ENCODE results near the gene CBLB.
"Not testable (repeated sequence)": the region's sequence is repeated elsewhere in the genome, so short reads cannot be mapped to it uniquely, and the experiment has no call there.

The CBLB gene

GRCh38 chr3:105786241-105786640 lies 82.6 kb downstream of the CBLB start:
- no peak for DNase-seq (ENCODE audit: low spot score)

GRCh38 chr3:105785803-105786202 lies 83.0 kb downstream of the CBLB start:
- DNase-seq (ENCODE audit: low spot score), result no peak

- DNase-seq (ENCODE audit: low spot score), result no peak
Observed at GRCh38 chr3:105783631-105784030, 85.2 kb downstream of the CBLB start.

GRCh38 chr3:105781871-105782270 lies 86.9 kb downstream of the CBLB start:
- DNase-seq (ENCODE audit: low spot score), result no peak

- no peak for DNase-seq (ENCODE audit: low spot score)
Observed at GRCh38 chr3:105780107-105780506, 88.7 kb downstream of the CBLB start.

GRCh38 chr3:105775368-105775767 lies 93.4 kb downstream of the CBLB start:
- no peak for DNase-seq (ENCODE audit: low spot score)

GRCh38 chr3:105774444-105775180 lies 94.2 kb downstream of the CBLB start:
- no peak for DNase-seq (ENCODE audit: low spot score)

- no peak for DNase-seq (ENCODE audit: low spot score)
Observed at GRCh38 chr3:105773291-105773690, 95.5 kb downstream of the CBLB start.

GRCh38 chr3:105772635-105773034 lies 96.2 kb downstream of the CBLB start:
- no peak for DNase-seq (ENCODE audit: low spot score)

GRCh38 chr3:105771392-105771791 lies 97.4 kb downstream of the CBLB start:
- no peak for DNase-seq (ENCODE audit: low spot score)

GRCh38 chr3:105770410-105770809 lies 98.4 kb downstream of the CBLB start:
- DNase-seq (ENCODE audit: low spot score), result no peak

- DNase-seq (ENCODE audit: low spot score), result no peak
Observed at GRCh38 chr3:105767776-105768175, 101.0 kb downstream of the CBLB start.

- DNase-seq (ENCODE audit: low spot score), result no peak
Observed at GRCh38 chr3:105767216-105767615, 101.6 kb downstream of the CBLB start.

- no peak for DNase-seq (ENCODE audit: low spot score)
Observed at GRCh38 chr3:105765308-105765639, 103.5 kb downstream of the CBLB start.

GRCh38 chr3:105764378-105765307 lies 104.2 kb downstream of the CBLB start:
- DNase-seq (ENCODE audit: low spot score), result no peak

GRCh38 chr3:105763659-105764036 lies 105.2 kb downstream of the CBLB start:
- DNase-seq (ENCODE audit: low spot score), result no peak

GRCh38 chr3:105762749-105763658 lies 105.8 kb downstream of the CBLB start:
- no peak for DNase-seq (ENCODE audit: low spot score)

GRCh38 chr3:105762214-105762613 lies 106.6 kb downstream of the CBLB start:
- DNase-seq (ENCODE audit: low spot score), result not testable (repeated sequence)

- DNase-seq (ENCODE audit: low spot score), result no peak
Observed at GRCh38 chr3:105759442-105760078, 109.3 kb downstream of the CBLB start.

- DNase-seq (ENCODE audit: low spot score), result no peak
Observed at GRCh38 chr3:105758451-105758850, 110.4 kb downstream of the CBLB start.

- DNase-seq (ENCODE audit: low spot score), result no peak
Observed at GRCh38 chr3:105755121-105755886, 113.5 kb downstream of the CBLB start.
